8988T (cell line): ENCODE measurements around the gene ERBB4.
"Not testable (repeated sequence)": the region's sequence is repeated elsewhere in the genome, so short reads cannot be mapped to it uniquely, and the experiment has no call there.

Experiments used
- DNase-seq: peaks from one replicate; pipeline ENCODE4 v3.0.0; 2011

The ERBB4 gene

DNA sequence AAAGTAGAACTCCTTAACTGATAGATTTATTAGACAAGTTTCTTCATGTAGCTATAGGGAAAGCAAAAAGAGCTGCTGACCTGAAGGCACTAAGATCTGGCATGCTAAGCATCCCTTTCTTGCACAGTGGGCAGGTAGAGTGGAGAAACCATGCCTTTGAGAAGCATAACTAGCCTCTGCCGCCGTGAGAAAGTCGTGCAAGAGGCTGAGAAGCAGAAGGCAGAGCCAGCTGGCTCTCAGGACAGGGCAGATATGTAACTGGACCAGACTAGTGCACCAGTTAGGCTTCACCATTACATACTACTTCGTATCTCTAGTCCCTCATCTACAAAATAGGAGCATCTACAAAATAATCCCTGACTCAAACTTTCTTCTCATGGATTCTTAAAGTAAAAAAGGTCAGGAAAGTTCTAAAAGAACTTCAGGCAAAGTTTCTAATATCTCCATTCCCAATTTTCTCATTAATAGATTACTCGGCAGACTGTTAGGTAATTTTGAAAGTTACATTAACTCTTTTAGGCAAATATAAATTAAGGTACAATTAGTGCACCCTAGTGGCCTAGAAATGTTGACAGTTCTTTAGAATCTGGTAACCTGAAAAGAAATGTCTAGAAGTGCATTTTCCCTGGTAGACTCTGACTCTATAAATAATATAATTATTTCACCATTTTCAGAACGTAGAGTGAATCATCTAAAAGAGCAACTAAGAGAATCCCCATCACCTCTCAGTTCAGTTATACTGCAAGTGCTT is 10.3 kb downstream of the ERBB4 start:
- no peak for DNase-seq

DNA sequence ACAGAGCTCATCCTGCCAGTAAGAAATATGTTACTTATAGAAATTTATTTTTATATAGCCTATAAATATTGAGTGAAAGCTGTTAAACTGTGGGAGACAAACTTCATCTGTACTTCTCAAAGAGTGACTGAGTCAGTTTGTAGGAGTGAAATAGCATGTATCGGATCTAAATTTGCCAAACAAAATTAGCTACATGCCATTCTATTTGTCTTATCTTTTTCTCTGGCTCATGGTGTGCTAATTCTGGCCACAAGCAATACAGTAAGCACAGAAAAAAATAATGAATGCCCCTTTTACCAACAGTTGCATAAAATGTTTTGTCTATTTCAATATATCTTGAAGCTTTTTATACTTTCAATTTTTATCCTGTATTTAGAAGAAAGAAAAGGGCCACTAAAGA is 12.5 kb downstream of the ERBB4 start:
- DNase-seq, result no peak

DNA sequence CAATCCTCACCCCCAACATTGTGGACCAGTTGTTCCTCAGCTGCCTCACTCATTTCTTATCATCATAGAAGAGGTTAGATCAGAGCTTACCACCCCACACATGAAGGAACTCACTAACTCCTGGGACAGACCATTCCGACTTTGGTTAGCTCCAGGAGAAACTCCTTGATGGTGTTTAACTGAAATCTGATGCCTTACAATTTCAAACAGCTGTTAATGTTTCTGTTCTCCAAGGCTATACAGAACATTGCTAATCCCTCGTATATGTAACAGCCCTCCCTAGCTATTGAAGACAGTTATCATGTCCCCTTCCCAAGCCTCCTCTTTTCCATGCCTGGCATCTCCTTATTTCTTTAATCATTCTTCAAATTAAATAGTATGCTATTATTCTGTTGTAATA is 14.8 kb downstream of the ERBB4 start:
- DNase-seq, result no peak

DNA sequence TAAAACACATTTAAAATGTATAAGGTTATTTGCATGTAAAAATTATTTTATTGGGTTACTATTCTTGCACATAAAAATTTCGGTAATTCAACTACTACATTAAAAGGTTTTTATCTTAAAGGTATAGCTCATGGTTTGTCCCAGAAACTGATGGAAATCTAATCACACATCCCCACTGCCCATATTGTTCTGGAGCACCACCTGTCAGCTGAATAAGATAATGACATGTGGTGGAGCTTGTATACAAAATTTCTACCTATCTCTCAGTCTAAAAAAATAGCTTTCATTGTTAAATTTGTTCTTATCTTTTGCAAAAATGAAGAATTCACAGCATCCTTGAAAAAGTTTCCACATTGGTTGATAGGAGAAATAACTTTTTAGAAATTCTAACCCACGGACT is 18.3 kb downstream of the ERBB4 start:
- no peak for DNase-seq

DNA sequence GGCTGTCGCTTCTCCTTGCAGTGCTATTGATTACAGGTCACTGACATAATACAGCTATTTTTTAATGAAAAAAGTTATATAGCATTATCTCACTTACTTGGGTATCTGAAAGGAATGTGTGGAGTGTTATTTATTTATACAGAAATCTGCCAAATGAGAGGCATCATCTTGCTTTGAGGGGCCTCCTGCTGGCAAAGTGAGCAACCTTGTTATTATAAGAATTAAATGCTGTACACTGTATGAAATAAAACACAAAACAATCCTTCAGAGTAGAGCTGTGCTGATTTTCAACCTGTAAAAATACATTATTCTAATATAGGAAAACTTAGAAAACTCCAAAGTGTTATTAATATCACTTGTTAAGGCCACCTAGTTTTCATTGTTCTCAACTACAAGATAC is 20.9 kb downstream of the ERBB4 start:
- no peak for DNase-seq

DNA sequence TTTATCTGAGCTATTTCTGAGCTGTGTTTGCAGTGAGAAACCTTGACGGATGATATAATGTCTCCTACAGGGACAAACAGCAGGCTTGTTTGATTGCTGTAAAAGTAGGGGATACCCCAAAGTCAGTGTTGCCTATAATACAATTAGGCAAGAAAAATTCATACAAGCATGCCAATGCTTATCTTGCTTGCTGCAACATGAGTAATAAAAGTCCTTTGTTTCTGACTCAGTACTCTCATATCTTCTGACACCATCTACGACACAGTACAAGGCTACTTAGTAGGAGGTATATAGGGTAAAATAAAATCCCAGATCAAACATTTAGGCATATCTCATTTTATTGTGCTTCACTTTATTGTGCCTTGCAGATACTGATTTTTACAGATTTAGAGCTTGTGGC is 33.0 kb downstream of the ERBB4 start:
- no peak for DNase-seq

DNA sequence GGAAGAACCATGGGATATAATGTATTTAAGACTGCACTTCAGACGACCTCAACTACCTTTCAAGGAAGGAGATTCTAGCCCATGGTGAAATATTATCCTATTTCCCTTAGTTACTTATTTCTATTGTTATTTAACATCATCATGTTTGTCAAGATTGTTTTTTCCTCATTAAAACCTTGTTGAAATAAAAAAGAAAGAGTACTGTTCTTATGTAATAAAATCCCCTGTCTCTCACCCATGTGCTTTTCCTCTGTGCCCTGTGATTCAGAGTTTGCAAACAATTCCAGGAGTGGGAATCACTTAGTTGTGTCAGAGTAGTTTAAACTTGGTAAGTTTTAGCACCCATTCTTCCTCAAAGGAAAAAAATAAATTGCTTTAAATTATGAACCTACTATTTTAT is 43.6 kb downstream of the ERBB4 start:
- no peak for DNase-seq

DNA sequence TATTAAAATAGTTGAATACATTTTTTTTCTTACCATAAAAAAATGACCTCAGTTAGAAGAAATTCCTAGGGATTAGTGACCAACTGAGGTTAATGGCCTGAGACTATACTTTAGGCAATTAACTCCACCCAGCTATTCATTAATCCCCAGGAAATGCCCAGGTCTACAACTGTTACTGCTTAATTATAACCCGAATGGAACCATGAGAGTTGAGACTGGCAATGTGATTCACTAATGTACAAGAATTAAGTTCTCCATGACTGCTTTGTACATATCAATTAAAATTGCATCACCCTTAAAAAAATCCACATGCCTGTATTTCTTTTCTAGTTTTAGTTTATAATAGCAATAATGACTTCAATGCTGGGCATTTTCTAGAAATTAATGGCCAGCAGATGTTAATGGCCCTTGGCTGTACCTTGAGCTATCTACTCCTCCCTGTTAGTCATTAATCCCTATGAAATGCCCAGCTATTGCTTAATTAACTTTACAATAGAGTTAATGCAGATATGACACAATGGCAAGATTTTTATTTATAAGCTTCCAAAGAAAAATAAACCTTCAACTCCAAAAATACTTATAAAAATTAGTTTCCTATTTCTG is 44.1 kb downstream of the ERBB4 start:
- no peak for DNase-seq

DNA sequence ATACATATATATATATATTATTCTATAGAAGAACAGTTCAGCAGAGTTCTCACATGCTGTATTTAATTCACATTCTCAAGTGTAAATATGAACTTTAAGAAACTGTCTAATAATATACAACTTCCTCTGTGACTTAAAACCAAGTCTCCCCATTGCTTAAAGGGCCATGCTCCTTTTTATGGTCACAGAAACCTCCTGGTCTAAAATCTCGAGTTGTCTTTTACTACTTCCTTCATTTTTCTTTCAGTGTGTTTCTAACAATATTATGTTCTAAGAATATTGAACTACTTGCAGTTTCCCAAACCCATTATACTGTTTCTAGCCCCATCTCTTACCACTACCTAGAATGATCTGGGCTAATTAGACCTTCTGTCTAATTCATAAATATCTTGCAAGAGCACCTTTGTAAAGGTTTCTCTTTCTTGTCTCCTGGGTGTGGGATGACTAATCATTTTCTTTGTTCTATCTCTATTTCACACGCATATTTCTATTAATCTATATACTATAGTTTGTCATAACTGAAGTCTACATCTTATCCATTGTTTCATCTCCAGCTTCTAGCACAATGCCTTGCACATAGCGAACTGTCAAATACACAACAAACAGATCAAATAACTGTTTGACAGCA is 48.8 kb downstream of the ERBB4 start:
- DNase-seq, result no peak

DNA sequence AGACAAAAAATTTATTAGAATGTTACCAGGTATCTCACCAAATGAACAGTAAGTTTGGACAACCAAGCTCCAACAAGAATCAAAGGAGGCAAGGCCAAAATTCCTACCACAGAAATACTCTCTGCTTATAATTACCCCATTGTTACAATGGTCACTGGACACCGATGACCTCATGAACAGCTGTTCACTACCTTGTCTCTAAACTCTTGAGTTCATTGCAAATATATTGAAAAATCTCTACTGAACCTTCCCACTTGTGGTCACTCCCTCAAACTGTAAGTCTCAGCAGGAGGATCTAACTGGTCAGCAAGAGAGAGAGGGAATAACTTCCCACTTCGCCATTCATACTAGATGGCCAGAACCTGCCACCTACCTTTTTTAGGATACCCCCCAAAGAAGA is 50.0 kb downstream of the ERBB4 start:
- DNase-seq, result no peak

DNA sequence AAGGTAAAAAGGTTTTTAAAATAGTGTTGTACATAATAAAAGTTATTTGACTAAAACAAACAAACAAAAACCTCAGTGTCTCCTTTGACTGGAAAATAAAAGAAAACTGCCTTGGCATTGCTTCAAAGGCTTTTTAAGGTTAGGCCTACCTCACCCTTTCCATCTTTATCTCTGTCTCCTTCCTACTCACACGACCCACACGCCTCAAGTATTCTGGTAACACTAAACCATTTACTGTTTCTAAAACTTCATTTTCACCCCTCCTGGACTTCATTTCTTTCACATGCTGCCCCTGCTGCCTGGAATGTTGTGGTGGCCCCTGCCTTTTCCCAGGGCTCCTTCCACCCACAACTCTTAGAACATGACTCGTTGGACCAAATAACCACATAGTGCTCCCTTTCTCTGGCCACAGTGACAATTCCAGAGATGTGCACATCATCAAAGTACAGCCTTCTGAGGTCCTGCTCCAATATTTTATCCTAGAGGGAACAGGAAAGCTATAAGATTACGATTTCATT is 54.0 kb downstream of the ERBB4 start:
- DNase-seq, result no peak

DNA sequence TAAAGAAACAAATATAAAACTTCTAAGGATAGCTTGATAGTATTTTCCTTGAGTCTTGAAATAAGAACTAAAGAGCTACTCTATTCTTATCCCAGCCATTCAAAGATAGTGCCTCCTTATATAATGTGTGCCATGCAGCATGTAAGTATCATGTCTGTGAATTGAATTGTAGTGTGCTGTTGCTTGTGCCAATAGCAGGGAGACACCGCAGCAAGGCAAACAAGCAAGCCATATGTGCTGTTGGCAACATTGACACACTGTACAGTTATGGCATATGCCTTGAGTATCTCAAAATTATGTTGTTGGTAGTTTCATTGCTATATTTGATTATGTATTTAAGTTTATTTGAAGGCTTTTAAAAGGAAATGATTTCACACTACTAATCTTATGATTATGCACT is 58.2 kb downstream of the ERBB4 start:
- no peak for DNase-seq

DNA sequence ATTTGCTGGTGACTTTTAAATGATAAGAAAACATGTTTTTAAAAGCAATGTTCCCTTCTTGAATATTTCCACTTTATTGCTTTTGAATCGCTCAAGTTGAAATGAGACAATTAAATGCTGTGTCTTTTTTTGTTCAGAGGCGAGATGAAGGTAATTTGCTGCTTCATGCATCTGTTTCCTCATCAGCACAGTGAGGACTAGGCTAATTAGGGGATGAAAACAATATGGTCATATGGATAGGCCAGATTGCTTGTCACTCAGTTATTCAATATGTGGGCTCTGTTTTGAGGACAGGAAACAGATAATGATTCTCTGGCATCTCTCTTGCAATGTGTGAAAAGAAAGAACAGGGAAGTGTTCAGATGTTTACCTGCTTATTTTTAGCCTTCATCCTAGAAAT is 61.0 kb downstream of the ERBB4 start:
- no peak for DNase-seq

DNA sequence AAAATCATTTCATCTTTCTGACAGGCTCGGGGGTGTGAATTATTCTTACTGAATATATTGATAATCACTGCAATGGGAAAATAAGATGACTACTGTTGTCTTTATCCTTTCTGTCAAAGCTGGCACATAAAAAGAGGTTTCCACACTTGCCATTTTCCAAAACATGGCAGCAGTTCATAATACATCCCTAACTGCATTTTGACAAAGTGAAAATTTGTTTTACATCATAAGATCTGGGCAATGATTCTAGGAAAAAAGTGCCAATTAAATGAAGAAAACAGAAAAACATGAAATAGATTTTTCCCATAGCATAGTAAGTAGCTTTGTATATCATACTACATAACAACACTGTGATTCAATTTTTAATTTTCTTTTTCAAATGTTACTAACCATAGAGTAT is 65.4 kb downstream of the ERBB4 start:
- DNase-seq, result no peak

DNA sequence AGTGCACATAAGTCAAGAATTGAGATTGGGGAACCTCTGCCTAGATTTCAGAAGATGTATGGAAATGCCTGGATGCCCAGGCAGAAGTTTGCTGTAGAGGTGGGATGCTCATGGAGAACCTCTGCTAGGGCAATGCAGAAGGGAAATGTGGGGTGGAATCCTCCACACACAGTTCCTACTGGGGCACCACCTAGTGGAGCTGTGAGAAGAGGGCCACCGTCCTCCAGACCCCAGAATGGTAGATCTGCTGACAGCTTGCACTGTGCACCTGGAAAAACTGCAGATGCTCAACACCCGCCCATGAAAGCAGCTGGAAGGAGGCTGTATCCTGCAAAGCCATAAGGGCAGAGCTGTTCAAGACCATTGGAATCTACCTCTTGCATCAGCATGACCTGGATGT is 71.1 kb downstream of the ERBB4 start:
- DNase-seq, result not testable (repeated sequence)

DNA sequence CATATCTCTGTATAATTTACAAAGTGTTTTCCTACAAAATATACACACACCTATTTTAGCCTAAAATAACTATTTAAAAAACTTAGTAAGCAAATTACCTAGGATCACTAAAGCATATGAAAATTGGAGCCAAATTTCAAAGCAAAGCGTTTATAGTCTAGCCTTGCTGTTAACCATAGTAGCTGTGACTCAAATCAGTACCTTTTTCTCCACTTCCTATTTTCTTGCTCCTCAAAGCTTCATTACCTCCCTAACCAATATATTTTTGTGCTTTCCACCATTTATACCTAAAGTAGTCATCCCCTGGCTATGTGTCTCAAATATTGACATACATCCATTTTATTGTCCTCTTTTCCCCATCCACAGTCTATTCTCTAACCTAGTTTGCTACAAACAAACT is 73.1 kb downstream of the ERBB4 start:
- no peak for DNase-seq

DNA sequence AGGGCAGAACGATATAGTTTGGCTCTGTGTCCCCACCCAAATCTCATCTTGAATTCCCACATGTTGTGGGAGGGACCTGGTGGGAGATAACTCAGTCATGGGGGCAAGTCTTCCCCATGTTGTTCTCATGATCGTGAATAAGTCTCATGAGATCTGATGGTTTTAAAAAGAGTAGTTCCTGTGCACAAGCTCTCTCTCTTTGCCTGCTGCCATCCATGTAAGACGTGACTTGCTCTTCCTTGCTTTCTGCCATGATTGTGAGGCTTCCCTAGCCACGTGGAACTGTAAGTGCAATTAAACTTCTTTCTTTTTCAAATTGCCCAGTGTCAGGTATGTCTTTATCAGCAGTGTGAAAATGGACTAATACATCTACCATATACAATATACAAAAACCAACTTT is 76.9 kb downstream of the ERBB4 start:
- not testable (repeated sequence) for DNase-seq

DNA sequence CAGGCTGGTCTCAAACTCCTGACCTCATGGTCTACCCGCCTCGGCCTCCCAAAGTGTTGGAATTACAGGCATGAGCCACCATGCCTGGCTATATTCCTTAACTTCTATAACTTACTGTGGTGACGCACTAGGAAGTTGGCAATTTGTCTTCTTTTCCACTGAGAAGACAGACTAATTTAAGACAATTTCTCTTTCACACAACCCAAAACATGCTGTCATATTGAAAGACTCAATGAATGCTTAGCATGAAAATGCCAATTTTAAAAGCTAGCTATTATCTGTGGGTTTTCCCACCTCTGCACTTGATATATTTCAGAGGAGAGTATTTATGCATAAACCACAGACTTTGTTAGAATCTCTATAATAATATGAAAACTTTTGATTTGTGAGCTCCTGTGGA is 84.5 kb downstream of the ERBB4 start:
- no peak for DNase-seq

DNA sequence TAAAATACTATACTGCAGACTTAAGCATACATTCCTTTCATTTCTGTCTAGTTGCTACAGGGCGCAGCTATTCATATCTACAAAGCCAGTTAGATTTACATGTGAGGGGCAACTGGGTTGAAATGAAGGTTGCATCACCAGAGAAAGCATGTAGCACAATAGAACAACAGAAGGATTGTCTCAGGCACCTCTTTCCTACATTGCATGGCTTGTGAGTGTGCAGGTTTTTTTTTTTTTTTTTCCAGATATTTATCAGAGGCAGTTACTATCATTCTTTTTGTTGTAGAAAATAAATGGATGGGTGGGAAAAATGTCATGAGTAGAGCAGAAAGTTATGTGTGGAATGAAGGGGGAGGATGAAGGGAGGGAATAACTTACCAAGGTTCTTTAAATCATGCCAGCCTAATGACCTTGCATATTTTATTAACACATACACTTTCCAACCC is 86.8 kb downstream of the ERBB4 start:
- no peak for DNase-seq

DNA sequence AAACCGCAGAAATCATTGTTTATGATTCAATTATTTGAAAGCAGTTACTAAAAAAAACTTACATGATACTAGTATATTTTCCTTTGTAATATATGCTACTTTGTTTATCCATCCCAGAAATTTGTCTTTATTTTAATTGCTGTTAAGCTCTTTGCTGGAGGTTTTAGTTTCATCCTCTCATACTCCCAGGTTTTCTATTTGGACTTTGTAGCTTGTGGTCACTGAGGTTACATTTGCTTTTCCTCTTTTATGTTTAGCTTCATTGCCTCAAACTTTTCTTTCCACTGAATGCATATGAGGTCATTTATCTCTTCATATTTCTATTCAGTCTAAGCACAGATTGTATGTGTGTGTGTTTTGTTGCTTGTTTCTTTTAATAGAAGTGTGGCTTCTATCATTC is 89.9 kb downstream of the ERBB4 start:
- no peak for DNase-seq

DNA sequence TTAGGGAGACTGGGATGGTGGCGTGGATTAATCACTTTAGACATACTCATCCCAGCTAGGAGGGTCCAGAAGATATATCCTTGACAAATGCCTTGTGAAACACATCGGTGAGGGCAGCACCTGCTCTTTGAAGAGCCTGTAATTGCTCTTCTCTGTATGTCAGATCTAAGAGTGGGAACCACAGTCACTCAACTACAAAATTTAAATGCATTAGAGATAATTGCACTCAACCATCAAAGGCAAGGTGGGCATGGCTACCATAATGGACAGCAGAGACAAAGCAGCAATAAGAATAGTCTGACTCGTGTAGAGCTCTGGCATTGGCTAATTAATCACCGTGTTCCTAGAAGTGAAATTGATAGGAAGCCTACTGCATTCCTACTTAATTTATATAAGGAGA is 96.8 kb downstream of the ERBB4 start:
- no peak for DNase-seq

DNA sequence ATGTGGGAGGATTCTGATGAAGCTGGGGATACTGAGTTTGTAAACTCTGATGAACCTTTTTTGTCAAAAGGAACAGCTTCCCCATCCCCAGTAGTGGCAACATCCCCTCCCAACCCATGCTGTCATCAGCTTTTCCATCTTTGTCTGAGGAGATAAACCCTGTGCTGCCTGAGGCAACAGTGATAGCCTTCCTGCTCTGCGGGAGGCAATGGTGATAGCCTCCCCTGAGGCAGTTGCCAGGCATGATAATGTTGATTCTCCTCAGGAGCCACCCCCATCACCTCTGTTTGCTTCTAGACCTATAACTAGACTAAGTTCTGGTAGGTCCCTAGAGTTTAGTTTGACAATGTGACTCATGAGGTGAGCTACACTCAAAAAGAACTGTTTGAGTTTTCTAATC is 97.5 kb downstream of the ERBB4 start:
- DNase-seq, result no peak

DNA sequence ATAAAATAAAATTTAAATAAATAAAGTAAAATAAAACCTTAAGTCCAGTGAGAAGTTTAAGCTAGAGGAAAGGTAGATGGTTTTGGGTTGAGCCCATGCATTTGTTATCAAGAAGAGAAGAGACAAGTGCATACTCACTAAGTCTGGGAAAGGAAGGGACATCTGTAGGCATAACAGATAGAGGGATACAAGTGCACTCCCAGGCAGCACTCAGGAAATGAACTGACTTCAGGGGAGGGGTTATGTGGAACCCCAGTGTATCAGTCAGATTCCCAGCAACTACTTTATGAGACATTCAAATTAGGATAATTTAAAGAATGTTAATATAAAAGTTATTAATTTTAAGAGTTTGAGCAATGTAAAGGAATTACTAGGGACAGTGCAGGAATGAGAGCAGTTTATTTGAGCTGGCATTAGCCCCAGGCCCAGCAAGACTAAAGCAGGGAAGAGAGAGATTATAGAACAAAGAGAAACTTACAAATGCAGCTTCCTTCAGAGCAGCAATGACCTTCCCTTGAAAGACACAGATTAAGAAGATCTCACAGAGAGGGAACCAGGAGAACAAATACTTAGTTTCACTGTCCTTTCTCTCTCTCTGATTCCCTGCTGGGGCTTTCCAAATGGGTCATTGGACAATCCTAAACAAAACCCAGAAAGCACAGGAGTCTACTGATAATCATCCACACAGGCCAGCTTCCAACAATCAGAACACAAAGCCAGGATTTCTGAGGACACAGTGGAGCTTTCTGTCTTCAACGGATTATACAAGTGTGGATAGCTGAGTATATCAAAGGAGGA is 109.7 kb downstream of the ERBB4 start:
- DNase-seq, result no peak

DNA sequence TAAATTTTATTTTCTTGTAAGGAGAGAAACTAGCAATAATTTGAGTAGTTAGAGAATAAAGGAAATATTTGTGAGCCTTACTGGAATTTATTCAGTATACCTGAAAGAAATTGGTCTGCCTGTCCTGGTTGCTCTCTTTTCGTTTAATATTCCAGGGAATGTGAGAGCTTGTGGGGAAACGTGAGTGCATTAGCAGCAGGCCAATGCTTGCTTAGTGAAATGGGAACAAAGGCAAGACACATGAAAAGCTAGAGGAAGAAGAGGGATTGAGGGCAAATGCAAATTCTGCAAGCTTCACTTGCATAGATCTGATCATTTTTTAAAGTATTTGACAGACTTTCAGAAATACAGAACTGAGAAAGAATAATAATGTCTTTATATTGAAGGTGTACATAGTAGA is 111.0 kb downstream of the ERBB4 start:
- DNase-seq, result no peak
